Jurkat, Clone E6-1 (cell line): ENCODE data around the gene SLC4A7.
"Not testable (repeated sequence)": the region's sequence is repeated elsewhere in the genome, so short reads cannot be mapped to it uniquely, and the experiment has no call there.

Source experiments
- DNase-seq: peaks from one replicate; pipeline ENCODE4 v3.0.0-alpha.2; 2011; ENCODE audit warnings: low read depth, low spot score
- H3K4me3 ChIP-seq: 2 replicates; pipeline ENCODE4 v1.5.1; 2011; ENCODE audit warnings: mild to moderate bottlenecking, low read length, control low read depth, moderate library complexity

The SLC4A7 gene

DNA sequence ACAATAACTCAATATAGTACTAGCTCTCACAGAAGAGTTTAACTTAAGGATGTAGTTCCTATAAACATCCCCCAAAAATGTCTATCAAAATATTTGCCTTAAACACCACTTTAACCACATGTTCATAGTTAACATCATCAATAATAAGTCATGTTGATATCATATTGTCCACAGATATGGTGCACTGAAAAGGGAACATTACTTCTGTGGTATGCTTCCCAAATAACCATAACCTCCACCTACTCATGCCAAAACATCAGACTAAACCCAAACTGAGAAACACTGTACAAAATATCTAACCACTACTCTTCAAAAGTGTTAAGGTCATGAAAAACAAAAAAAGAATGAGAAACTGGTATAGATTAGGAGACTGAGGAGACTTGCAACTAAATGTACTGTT, 32.9 kb downstream of the SLC4A7 start:
- DNase-seq = no peak
- H3K4me3 ChIP-seq = no peak overlapping the region

DNA sequence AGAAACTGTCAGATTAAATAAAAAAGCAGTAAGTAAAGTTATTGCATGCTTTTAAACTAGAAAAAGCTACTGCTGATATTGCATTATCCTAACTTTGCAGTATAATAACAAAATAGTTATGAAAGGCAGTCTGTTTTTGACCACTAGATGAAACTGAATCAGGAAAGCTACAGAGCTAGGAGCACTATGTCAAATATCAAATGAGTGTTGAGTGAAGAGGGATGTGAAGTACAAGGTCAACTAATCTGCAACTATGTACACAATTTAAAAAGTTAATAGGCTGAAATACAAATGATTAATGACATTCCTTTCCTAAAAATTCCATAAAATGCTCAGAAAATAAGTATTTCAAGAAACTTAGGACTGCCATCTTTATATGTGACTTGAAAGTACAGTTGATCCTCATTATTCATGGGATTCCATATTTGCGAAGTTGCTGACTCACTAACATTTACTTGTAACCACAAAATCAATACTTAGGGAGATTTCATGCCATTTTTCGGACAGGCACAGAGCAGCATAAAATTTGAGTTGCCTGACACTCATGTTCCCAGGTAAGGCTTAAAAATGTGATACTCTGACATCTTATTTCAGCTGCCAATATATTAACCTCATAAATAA, 34.5 kb downstream of the SLC4A7 start:
- no peak for DNase-seq
- H3K4me3 ChIP-seq = no peak overlapping the region

DNA sequence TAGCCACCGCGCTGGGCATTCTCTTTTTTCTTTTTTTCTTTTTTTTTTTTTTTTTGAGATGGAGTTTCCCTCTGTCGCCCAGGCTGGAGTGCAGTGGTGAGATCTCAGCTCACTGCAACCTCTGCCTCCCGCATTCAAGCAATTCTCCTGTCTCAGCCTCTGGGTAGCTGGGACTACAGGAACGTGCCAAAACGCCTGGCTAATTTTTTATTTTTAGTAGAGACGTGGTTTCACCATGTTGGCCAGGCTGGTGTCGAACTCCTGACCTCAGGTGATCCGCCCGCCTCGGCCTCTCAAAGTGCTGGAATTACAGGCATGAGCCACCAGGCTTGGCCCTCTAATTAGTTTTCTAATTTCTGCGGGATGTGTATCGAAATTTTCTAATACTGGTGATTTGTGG, 41.2 kb downstream of the SLC4A7 start:
- DNase-seq, H3K4me3 ChIP-seq: not testable (repeated sequence)

DNA sequence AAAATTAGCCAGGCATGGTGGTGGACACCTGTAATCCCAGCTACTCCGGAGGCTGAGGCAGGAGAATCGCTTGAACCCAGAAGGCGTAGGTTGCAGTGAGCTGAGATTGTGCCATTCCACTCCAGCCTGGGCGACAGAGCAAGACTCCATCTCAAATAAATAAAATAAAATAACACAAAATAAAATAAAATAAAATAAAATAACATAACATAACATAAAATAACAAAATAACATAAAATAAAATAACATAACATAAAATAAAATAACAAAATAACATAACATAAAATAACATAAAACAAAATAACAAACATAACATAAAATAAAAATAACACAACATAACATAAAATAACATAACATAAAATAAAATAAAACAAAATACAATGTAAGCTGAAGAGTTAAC, 45.8 kb downstream of the SLC4A7 start:
- H3K4me3 ChIP-seq, DNase-seq: not testable (repeated sequence)

DNA sequence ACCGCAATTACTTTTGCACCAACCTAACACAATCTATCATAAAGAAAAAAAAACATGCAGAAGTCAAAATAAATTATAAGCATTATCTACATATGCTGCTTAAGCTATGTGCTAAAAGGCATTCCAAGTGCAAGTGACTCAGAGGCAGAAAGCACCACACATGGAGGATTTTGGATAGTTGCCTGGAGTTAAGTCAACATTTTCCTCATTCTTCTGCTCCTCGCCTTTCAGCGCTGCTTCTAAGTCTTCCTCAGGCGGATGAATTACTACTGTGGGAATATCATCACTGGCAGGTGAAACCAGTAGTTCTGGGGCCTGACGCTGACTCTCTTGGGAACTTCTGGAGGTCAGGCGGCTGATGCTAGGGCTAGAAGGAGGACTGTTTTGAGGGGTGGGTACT, 53.1 kb downstream of the SLC4A7 start:
- DNase-seq = no peak
- no peak overlapping the region for H3K4me3 ChIP-seq

DNA sequence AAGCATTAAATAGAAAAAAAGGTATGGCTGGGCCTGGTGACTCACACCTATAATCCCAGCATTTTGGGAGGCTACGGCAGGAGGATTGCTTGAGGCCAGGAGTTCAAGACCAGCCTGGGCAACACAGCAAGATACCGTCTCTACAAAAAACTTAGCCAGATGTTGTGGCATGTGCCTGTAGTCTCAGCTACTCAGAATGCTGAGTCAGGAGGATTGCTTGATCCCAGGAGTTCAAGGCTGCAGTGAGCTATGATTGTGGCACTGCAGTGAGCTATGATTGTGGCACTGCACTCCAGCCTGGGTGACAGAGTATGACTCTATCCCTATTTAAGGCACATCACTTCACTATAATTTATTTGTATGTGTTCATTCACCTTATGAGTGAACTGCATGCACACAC, 54.3 kb downstream of the SLC4A7 start:
- no peak for DNase-seq
- H3K4me3 ChIP-seq = no peak overlapping the region

DNA sequence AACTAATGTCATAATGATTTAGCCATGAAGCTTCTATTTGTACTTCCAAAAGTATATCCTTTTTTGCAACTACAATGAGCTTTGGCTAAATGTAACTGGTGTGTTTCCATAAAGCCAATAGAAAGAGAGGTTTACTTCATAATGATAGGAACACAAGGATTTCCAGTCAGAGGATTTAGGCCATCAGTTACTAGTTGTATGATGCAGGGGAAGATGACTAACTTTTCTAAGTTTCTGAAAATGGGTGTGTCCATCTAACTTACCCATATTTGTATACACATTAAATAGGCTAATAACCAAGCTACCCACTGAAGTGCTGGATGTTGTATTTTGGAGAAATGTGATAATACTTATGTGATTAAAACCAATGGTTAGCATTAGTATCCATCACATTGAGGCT, 55.7 kb downstream of the SLC4A7 start:
- no peak overlapping the region for H3K4me3 ChIP-seq
- DNase-seq = no peak

DNA sequence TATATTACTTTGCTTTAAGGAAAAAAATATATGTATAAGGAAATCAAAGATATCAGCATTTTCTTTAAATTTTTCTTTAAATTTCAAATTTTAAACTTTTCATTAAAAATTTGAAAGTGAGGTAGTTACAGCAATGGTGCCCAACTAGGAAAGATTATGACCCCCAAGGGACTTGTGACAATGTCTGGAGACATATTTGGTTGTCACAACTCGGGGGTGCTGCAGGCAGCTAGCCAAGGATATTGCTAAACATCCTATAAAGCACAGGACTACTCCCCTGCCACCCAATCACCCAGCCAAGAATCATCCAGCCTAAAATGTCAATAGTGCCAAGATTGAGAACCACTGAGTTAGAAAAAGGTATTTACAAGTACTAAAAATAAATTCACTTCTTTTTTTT, 57.3 kb downstream of the SLC4A7 start:
- DNase-seq = no peak
- no peak overlapping the region for H3K4me3 ChIP-seq

DNA sequence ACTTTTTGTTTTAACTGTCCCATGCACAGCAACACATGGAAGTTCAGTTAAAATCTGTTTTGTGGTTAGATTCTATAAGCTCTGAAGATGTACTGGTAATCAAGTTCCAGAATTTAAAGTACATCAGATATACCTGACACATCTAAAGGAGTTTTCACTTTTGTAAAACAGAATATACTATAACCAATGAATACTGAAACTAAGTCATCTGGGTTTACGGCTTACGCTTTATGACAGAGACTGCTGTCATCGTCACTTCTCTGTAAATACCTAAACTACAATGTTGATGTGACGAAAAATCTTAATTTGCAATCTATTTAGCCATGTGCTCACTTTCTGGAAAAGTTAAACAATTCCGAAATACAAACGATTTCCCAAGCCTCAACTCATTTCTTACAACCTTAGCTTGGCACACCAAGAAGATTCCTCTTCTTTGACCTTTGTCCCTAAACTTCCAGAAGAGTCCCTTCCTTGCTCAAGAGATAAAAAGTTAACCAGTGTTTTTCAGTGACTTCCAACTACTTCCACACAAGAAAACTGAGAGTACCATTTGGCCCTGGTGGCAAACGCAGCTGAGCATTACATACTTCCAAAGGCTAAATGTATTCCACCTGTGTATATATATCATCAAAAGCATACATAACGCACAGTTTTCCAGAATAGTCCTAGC, 58.2 kb downstream of the SLC4A7 start:
- DNase-seq = no peak
- no peak overlapping the region for H3K4me3 ChIP-seq

DNA sequence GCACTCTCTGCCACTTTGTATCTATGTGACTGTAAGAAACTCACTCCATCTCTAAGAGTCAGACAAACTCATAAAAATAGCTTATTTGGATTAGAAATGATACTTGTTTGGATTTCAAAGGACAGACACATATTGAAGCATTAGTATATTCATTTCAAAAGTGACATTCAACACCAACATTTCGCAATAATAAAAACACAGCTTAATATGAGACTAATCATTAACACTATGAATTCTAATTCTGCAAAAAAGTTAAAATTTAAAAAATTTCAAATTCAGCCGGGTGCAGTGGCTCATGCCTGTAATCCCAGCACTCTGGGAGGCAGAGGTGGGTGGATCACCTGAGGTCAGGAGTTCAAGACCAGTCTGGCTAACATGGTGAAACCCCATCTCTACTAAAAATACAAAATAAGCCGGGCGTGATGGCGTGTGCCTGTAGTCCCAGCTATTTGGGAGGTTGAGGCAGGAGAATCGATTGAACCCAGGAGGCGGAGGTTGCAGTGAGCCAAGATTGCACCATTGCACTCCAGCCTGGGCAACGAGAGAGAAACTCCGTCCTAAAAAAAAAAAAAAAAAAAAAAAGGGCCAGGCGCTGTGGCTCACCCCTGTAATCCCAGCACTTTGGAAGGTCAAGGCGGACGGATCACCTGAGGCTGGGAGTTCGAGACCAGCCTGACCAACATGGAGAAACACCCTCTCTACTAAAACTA, 59.2 kb downstream of the SLC4A7 start:
- not testable (repeated sequence) for DNase-seq

DNA sequence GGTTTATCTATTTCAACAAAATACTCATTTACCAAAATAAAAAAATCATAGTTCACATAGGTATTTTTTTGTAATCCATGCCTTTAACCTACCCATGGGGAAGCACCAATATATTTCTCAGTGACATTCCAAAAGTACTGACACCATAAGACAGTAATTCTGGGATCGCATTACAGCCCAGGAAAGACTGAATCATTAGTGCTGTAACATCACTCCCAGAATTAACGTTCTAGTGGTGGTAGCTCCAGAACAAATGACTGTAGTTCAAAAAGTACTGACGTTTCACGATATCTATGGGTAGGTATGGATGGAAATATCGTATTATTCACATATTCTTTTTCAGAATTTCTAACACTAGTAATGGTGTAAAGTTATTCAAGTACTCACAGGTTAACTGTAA, 60.7 kb downstream of the SLC4A7 start:
- DNase-seq = no peak
- H3K4me3 ChIP-seq = no peak overlapping the region

More for the DNA sequence above, 59.2 kb downstream of the SLC4A7 start:
- H3K4me3 ChIP-seq = not testable (repeated sequence)

DNA sequence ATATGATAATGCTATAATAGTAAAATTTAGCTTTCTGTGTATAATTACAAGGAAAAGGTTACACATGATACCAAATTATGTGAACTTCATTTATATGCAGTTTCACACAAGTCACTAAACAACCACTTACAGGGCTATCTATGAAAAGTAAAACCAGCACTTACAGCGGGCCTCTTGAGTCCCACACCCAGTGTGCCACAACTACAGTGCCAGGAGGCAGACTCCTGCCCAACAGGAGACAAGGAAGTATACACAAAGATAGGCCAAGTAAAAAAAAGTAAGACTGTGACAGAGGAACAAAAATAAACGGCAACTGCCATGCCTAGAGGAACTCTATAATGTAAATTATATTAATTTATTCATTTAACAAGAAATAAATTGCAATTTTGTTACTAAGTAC, 61.6 kb downstream of the SLC4A7 start:
- H3K4me3 ChIP-seq = no peak overlapping the region
- no peak for DNase-seq

DNA sequence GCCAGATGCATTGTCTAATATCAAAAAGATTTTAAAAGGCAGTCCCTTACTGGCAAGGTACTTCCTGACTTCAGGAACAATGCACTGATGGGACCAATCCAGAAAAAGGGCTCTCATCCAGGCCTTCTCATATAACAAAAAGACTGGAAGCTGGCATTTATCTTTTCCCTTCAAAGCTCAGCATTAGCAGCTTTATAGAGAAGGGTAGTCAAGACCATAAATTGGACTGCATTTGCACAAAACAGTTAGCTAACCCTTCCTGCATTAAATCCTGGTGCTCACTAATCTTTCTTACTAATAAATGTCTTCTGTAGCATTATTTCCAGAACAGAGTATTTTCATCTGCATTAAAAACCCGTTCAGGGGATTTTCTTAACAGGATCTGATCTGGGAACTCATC, 69.0 kb downstream of the SLC4A7 start:
- H3K4me3 ChIP-seq = no peak overlapping the region
- no peak for DNase-seq

DNA sequence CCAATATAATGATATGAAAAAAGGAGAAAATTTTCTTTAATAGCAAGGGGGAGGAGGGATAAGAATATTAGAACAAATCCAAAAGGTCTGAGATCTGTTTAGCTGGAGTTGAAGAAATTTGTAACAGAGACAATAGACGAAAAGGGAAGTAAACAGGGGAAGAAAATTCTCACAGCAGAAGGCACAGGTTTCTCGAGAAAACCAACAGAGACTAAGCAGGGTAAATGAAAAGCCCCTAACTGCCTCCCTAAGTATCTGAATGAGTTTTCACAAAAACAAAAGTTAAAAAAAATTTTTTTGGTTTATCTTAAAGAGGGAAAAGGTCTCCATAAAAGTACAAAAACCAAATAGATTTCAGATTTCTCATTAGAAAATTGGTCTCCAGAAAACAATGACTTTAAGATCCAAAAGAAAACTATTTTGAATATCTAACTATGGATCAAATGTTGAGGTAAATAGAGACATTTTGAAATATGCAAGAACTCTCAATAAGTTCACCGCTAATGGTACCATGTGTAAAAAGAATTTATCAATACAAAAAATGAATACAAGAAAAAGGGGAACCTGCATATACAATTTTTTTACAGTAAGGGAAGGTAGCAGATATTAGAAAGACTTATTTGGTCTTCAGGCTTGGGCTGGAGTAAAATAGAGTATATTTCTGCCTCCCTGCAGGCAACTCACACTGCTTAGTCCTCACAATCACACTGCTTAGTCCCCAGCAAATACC, 91.1 kb downstream of the SLC4A7 start:
- H3K4me3 ChIP-seq = no peak overlapping the region
- no peak for DNase-seq

DNA sequence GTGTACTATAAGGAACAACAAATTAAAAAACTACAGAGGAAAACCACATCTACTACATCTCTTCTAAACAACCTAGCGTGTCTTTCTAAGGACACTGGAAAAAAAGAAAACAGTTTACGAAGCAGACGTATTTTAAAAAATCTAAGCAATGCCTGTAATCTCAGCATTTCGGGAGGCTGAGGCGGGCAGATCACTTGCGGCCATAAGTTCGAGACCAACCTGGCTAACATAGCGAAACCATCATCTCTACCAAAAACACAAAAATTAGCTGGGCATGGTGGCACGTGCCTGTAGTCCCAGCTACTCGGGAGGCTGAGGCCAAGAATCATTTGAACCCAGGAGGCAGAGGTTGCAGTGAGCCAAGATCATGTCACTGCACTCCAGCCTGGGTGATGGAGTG, 91.8 kb downstream of the SLC4A7 start:
- DNase-seq, H3K4me3 ChIP-seq: not testable (repeated sequence)

DNA sequence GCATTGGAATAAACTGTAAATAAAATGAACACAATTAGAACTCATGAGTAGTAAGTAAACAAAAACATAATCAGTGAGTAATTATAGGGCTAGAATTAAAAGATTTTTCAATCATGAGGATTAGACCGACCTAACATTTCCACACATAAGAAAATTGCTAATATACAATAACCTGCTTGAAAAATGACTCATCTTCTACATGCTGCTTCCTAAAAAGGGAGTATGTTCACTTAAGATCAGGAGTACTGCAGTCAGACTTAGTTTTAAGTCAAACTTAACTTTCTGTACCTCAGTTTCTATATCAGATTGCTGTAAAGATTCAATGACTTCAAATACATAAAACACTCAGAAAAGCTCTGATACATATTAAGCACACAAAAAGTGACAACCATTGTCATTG, 92.4 kb downstream of the SLC4A7 start:
- DNase-seq = no peak
- H3K4me3 ChIP-seq = no peak overlapping the region

DNA sequence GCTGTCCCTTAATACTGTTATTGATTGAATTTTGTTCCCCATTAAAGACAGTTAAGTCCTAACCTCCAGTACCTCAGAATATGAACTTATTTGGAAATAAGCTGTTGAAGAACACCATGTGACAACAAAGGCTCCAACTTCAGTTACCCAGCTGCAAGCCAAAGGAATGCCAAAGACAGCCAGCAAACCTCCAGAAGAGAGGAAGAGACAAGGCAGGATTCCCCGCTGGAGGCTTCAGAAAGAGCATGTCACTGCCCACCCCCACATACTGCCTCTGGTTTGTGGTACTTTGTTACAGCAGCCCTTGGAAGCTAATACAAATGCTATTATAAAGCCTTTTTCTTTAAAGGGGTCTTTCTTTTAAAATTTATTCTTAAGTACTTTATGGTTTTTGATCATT, 96.6 kb downstream of the SLC4A7 start:
- H3K4me3 ChIP-seq = no peak overlapping the region
- DNase-seq = no peak

DNA sequence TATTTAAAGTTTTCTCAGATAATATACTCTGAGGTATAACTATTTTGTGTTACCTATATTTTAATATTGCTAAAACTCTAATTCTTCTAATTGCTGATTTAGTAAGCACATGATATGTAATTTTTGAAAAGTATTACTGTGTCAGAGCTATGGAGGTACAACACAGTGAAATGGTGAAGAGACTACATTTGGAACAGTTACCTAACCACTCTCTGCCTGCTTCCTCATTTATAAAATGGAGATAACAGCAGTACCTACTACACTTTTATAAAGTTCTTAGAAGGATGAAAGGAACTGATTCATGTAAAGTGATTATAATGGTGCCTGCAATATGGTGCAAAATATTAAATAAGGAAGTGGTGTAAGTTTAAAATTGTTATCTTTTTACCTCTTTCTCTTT, 98.7 kb downstream of the SLC4A7 start:
- no peak for DNase-seq
- H3K4me3 ChIP-seq = no peak overlapping the region

DNA sequence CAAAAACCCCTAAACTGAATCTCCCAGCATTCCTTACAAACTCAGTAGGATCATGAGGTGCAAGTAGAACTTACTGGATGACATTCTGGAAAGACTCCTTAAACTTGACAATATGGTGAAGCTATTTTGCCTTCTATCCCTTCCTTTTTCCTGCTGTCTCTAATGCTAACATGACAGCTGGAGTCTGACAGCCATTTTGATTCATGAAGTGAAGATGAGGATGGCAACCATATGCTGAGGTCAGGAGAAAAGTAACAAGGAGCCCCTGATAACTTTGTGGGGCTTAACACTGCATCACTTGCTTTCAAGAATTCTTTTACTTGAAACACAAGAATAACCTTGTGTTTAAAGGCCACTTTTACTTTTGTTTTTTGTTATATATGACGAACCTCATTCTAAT, 100.0 kb downstream of the SLC4A7 start:
- no peak overlapping the region for H3K4me3 ChIP-seq
- DNase-seq = no peak
